ENCODE results near the gene SLC35F4. TPM values are rescaled to one million over a fixed set of nuclear protein-coding genes. Genes with fewer than 3 reads are reported as not detected.

The SLC35F4 gene
- total RNA-seq, 1 experiment from 2014 or later: not detected

DNA sequence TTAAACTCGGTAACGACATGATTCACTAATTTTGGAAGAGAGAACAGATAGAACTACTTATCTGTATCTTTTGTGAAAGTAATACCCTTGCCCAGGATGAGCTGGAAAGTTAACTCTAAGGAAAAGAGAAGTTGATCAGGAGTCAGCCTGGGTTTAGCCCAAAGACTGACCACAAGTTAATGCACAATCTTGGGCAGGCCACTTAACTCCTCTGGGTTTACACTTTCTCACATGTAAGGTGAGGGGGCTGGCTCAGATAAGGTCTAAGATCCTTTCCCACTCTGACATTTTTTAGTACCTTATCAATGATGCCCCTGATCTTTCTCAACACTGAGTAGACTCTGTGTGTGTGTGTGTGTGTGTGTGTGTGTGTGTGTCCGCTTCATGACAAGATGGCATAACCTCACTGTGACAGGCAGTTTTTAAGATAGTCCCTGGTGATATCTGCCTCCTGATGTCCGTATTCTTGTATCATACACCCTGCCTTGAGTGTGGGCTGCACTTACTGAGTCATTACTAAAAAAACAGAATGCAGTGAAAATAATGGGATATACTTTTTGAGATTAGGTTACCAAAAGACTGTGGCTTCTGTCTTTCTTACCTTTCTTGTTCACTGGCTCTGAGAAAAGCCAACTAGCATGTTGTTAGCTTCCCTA is 316.0 kb downstream of the SLC35F4 start:
- H3K4me2 ChIP-seq (ENCODE audit: low read depth, low read length, poor library complexity, severe bottlenecking): no peak overlapping the region
- no peak for DNase-seq
- no peaks in the 10 kb centered on the region for H3K36me3 ChIP-seq (ENCODE audit: insufficient read depth, low read length)
- H3K79me2 ChIP-seq (ENCODE audit: low read length): no peaks in the 10 kb centered on the region
- no peaks in the 10 kb centered on the region for H4K20me1 ChIP-seq (ENCODE audit: insufficient read depth, low read depth, low read length)
- H3K4me3 ChIP-seq (ENCODE audit: low read length): no peak overlapping the region
- 0 out of 2 replicates have a peak, but pooled peaks cover 2% of the 10 kb centered on the region for H3K9me3 ChIP-seq (ENCODE audit: low read length)
- H3K9ac ChIP-seq (ENCODE audit: low read length): no peak overlapping the region
- no peaks in the 10 kb centered on the region for H3K9me2 ChIP-seq (replicated peaks; ENCODE audit: insufficient read depth, low read length)
- no peaks in the 10 kb centered on the region for H3K27me3 ChIP-seq (ENCODE audit: low read length)
- no peak overlapping the region for H3K27ac ChIP-seq (ENCODE audit: low read length)
- H2AFZ ChIP-seq (ENCODE audit: low read length): no peak overlapping the region
- no peaks in the 10 kb centered on the region for H3K4me1 ChIP-seq (ENCODE audit: low read length)

DNA sequence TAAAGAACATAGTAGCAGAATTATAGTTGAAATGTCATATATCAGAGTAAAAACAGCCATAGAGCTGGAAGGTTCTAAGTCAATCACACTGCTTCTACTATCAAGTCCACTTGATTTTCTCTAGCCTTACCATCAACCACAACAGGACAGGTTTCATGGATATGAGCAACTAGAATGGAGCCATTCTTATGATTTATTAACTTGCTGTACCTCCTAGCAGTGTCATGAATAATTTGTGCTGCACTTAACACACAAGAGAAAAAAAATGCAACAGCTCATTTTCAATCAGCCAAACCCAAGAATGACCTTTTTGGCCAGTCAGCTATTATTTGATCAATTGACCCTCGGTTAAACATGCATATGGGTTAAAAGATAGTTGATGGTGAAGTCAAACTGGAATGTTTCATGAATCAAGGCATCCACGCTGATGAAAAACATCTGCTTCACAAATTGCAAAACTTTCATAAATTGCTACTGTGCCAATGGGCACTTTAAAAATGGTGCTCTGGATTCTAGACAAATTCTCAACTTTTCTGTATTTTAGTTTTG is 316.8 kb downstream of the SLC35F4 start:
- H3K9me3 ChIP-seq (ENCODE audit: low read length): 0 out of 2 replicates have a peak, but pooled peaks cover 2% of the 10 kb centered on the region
- H3K4me1 ChIP-seq (ENCODE audit: low read length): no peaks in the 10 kb centered on the region
- H3K36me3 ChIP-seq (ENCODE audit: insufficient read depth, low read length): no peaks in the 10 kb centered on the region
- H2AFZ ChIP-seq (ENCODE audit: low read length): no peak overlapping the region
- H4K20me1 ChIP-seq (ENCODE audit: insufficient read depth, low read depth, low read length): no peaks in the 10 kb centered on the region
- H3K9me2 ChIP-seq (replicated peaks; ENCODE audit: insufficient read depth, low read length): no peaks in the 10 kb centered on the region
- H3K4me3 ChIP-seq (ENCODE audit: low read length): no peak overlapping the region
- no peak overlapping the region for H3K9ac ChIP-seq (ENCODE audit: low read length)
- no peak for DNase-seq
- no peaks in the 10 kb centered on the region for H3K79me2 ChIP-seq (ENCODE audit: low read length)
- no peaks in the 10 kb centered on the region for H3K27me3 ChIP-seq (ENCODE audit: low read length)
- no peak overlapping the region for H3K27ac ChIP-seq (ENCODE audit: low read length)
- H3K4me2 ChIP-seq (ENCODE audit: low read depth, low read length, poor library complexity, severe bottlenecking): no peak overlapping the region

DNA sequence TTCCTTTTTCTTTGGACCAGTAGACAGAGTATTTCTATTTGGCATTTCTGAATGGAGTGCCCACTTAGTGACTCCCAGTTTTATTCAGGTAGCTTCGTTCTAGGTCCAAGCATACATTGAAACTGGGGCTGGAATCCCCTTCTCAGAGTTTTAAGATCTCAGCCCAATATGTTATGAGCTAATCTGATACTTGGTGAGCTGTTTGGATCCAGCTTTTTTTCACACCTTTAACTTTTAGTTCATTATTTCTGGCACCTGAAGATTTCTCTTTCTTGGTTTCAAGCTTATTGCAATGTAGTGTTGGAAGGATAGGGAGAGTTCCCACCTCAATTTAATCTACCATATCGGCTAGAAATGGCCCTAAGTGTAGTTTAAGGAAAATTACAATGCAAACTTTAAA is 318.8 kb downstream of the SLC35F4 start:
- no peak for DNase-seq
- Histone ChIP-seq H2AFZ (ENCODE audit: low read length) (no peak overlapping the region), H3K4me2 (ENCODE audit: low read depth, low read length, poor library complexity, severe bottlenecking) (no peak overlapping the region), H3K4me1 (ENCODE audit: low read length) (no peaks in the 10 kb centered on the region), H3K9me2 (replicated peaks; ENCODE audit: insufficient read depth, low read length) (no peaks in the 10 kb centered on the region), H3K36me3 (ENCODE audit: insufficient read depth, low read length) (no peaks in the 10 kb centered on the region), H3K27me3 (ENCODE audit: low read length) (no peaks in the 10 kb centered on the region), H3K79me2 (ENCODE audit: low read length) (no peaks in the 10 kb centered on the region), H3K9me3 (ENCODE audit: low read length) (no peaks in the 10 kb centered on the region), H3K4me3 (ENCODE audit: low read length) (no peak overlapping the region), H3K9ac (ENCODE audit: low read length) (no peak overlapping the region), H4K20me1 (ENCODE audit: insufficient read depth, low read depth, low read length) (no peaks in the 10 kb centered on the region), H3K27ac (ENCODE audit: low read length) (no peak overlapping the region)

DNA sequence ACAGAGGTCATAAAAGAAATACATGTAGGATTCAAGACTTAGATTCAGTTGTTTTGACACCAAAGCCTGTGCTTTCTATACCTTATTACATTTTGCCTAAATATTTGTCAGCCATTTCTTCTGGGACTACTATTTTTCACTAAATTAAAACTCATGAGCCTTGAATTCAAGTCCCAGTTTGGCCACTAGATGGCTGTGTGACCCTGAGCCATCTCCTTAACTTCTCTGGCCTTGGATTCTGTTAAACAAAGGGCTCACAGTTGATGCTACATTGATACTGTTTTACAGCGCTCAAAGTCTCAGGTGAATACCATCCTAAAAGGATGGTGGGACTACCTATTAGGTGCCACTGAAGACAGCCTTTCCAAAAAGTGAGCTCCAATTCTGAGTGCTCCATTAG is 332.7 kb downstream of the SLC35F4 start:
- H3K4me3 ChIP-seq (ENCODE audit: low read length): no peak overlapping the region
- H3K4me2 ChIP-seq (ENCODE audit: low read depth, low read length, poor library complexity, severe bottlenecking): no peak overlapping the region
- H3K79me2 ChIP-seq (ENCODE audit: low read length): no peaks in the 10 kb centered on the region
- H3K9ac ChIP-seq (ENCODE audit: low read length): no peak overlapping the region
- DNase-seq: peak; percentile 81
- H4K20me1 ChIP-seq (ENCODE audit: insufficient read depth, low read depth, low read length): no peaks in the 10 kb centered on the region
- peaks cover 3% of the 10 kb centered on the region; the same call in 1 of the 2 replicates for H3K27me3 ChIP-seq (ENCODE audit: low read length)
- H3K9me2 ChIP-seq (replicated peaks; ENCODE audit: insufficient read depth, low read length): no peaks in the 10 kb centered on the region
- no peaks in the 10 kb centered on the region for H3K36me3 ChIP-seq (ENCODE audit: insufficient read depth, low read length)
- H3K27ac ChIP-seq (ENCODE audit: low read length): no peak overlapping the region
- H3K4me1 ChIP-seq (ENCODE audit: low read length): no peaks in the 10 kb centered on the region
- no peak overlapping the region for H2AFZ ChIP-seq (ENCODE audit: low read length)
- H3K9me3 ChIP-seq (ENCODE audit: low read length): no peaks in the 10 kb centered on the region

DNA sequence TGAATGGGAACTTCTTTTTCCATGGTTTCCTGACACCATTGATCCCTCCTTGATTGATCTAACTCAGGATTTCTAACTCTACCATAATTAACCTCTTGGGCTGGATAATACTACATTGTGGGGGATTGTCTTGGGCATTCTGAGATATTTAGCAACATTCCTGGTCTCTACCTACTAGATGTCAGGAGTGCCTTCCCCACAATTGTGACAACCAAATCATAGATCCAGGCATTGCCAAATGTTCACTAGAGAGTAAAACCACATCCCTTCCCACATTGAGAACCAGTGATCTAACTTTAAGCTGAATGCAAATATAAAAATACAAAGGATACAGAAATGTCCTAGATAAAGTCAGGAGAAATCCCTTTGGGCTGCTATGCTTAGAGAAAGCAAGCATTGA is 335.3 kb downstream of the SLC35F4 start:
- Histone ChIP-seq H4K20me1 (ENCODE audit: insufficient read depth, low read depth, low read length) (no peaks in the 10 kb centered on the region), H3K36me3 (ENCODE audit: insufficient read depth, low read length) (no peaks in the 10 kb centered on the region), H3K4me1 (ENCODE audit: low read length) (no peaks in the 10 kb centered on the region), H3K27ac (ENCODE audit: low read length) (no peak overlapping the region), H3K4me2 (ENCODE audit: low read depth, low read length, poor library complexity, severe bottlenecking) (no peak overlapping the region), H3K9me3 (ENCODE audit: low read length) (no peaks in the 10 kb centered on the region), H3K4me3 (ENCODE audit: low read length) (no peak overlapping the region), H3K9ac (ENCODE audit: low read length) (no peak overlapping the region), H3K79me2 (ENCODE audit: low read length) (no peaks in the 10 kb centered on the region), H2AFZ (ENCODE audit: low read length) (no peak overlapping the region), H3K9me2 (replicated peaks; ENCODE audit: insufficient read depth, low read length) (no peaks in the 10 kb centered on the region), H3K27me3 (ENCODE audit: low read length) (peaks cover 3% of the 10 kb centered on the region; the same call in 1 of the 2 replicates)
- DNase-seq: peak; percentile 7

DNA sequence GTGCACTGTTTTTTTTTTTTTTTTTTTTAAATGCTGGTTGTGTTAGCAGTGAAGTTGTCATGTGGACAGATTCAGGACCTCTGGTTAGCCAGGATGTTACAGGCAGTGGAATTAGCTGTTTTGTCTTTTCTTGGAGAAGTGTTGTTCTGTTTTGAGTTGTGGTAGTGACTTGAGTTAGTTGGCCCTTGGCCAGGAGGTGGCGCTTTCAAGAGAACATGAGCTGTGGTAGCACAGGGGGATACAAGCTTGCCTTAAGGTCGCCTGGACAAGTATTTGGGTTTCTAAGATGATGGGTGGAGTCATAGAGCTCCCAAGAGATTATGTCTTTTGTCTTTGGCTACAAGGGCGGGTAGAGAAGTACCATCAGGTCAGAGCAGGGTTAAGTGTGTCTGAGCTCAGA is 338.9 kb downstream of the SLC35F4 start:
- Histone ChIP-seq H2AFZ (ENCODE audit: low read length) (no peak overlapping the region), H4K20me1 (ENCODE audit: insufficient read depth, low read depth, low read length) (no peaks in the 10 kb centered on the region), H3K4me1 (ENCODE audit: low read length) (no peaks in the 10 kb centered on the region), H3K27me3 (ENCODE audit: low read length) (peaks cover 3% of the 10 kb centered on the region; the same call in 1 of the 2 replicates), H3K27ac (ENCODE audit: low read length) (no peak overlapping the region), H3K4me3 (ENCODE audit: low read length) (no peak overlapping the region), H3K9me3 (ENCODE audit: low read length) (no peaks in the 10 kb centered on the region), H3K9ac (ENCODE audit: low read length) (no peak overlapping the region), H3K79me2 (ENCODE audit: low read length) (no peaks in the 10 kb centered on the region), H3K4me2 (ENCODE audit: low read depth, low read length, poor library complexity, severe bottlenecking) (no peak overlapping the region), H3K9me2 (replicated peaks; ENCODE audit: insufficient read depth, low read length) (no peaks in the 10 kb centered on the region), H3K36me3 (ENCODE audit: insufficient read depth, low read length) (no peaks in the 10 kb centered on the region)
- DNase-seq: peak; percentile 81

GRCh38 chr14:57519043-57519442 is 346.8 kb downstream of the SLC35F4 start:
- no peaks in the 10 kb centered on the region for H4K20me1 ChIP-seq (ENCODE audit: insufficient read depth, low read depth, low read length)
- no peaks in the 10 kb centered on the region for H3K4me1 ChIP-seq (ENCODE audit: low read length)
- H2AFZ ChIP-seq (ENCODE audit: low read length): no peak overlapping the region
- no peak overlapping the region for H3K9ac ChIP-seq (ENCODE audit: low read length)
- H3K9me2 ChIP-seq (replicated peaks; ENCODE audit: insufficient read depth, low read length): no peaks in the 10 kb centered on the region
- H3K9me3 ChIP-seq (ENCODE audit: low read length): no peaks in the 10 kb centered on the region
- no peak overlapping the region for H3K4me3 ChIP-seq (ENCODE audit: low read length)
- no peak overlapping the region for H3K27ac ChIP-seq (ENCODE audit: low read length)
- no peaks in the 10 kb centered on the region for H3K36me3 ChIP-seq (ENCODE audit: insufficient read depth, low read length)
- no peak overlapping the region for H3K4me2 ChIP-seq (ENCODE audit: low read depth, low read length, poor library complexity, severe bottlenecking)
- peak; percentile 38 for DNase-seq
- H3K79me2 ChIP-seq (ENCODE audit: low read length): no peaks in the 10 kb centered on the region
- no peaks in the 10 kb centered on the region for H3K27me3 ChIP-seq (ENCODE audit: low read length)
